ENCODE data around the gene TRPC4.

TRPC4 gene

DNA sequence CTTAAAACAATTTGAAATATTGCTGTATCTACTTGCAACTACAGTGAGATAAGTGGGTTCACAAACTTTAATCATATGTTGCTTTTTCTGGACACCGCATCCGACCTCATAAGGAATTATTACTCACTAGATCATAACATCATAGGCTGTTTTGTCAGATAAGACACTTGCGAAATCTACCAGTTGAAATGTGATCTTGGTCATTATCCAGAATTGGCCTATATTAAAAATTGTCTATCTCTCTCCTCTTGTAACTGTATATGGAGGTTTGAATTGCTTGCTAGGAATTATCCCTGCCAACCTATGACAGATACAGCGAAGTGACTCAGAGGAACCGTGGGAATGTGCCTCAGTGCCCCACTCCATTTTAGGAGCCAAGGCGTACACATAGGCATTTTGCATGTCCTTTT, 154.0 kb downstream of the TRPC4 start:
- no peak for DNase-seq

GRCh38 chr13:37709318-37709717, 160.3 kb downstream of the TRPC4 start:
- DNase-seq: no peak

DNA sequence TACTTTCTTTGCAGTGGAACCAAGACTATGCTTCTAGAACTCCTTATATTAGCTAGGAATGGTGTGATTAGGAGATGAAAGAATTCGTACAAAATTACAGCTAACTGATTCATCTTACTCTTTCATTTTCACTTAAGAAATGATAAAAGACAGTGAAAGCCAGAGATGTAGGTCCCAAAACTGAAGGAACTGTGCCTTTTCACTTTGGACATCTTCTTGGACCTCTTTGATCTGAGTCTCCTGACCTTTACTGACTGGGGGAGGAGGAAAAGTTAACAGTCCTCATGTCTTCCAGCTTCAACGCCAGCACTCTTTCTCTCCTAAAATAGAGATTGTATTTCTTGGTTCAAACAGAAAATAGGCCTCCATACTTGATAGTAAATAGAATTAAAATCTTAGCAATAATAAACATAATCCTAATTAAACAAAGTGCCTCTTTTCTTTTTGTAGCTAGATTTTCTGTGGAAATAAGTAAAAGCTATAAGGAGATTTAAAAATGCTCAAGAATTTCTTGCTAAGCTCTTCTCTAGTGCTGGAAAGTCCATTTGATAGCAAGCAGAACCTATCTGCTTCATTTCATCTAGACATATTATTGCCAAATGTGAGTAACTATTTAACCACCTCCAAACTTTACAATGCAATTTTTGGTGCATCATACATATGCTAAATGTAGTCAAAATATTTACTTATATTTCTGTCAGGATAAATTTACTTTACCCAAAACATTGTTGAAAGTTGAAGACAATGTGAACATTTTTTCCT, 161.7 kb downstream of the TRPC4 start:
- DNase-seq: no peak

GRCh38 chr13:37706041-37706440, 163.5 kb downstream of the TRPC4 start:
- no peak for DNase-seq

DNA sequence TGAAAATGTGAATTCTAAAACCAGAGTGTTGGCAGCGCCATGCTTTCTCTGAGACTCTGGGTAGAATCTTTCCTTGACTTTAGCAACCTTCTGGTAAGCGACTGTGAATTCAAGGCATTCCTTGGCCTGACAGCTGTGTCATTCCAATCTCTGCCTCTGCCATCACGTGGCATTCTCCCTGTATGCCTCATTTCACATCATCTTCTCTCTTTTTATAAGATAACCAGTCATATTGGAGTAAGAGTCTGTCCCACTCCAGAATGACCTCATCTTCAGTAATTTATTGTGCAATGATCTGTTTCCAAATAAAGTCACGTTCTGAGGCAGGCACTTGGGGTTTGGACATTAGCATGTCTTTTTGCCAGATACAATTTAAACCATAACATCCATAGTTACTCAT, 167.6 kb downstream of the TRPC4 start:
- no peak for DNase-seq

GRCh38 chr13:37701306-37701705, 168.3 kb downstream of the TRPC4 start:
- no peak for DNase-seq

DNA sequence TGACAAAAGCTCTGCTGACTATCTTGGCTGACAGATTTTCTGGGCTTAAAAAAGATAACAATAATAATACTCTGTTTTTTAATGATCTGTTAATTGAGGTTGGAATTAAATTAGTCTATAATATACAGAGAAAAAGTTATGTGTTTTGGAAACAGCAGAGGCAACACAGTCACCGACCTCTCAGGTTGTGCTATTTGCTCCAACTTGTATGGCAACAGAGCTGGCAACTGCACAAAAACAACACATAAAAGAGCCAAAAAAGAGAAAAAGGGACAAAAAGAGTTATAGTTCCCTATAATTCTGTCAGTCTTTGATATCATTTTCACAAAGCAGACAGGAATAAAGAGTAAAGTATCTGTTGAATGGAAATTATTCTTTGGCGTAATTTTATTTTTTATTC, 168.7 kb downstream of the TRPC4 start:
- no peak for DNase-seq

GRCh38 chr13:37695200-37695599, 174.4 kb downstream of the TRPC4 start:
- DNase-seq: no peak

DNA sequence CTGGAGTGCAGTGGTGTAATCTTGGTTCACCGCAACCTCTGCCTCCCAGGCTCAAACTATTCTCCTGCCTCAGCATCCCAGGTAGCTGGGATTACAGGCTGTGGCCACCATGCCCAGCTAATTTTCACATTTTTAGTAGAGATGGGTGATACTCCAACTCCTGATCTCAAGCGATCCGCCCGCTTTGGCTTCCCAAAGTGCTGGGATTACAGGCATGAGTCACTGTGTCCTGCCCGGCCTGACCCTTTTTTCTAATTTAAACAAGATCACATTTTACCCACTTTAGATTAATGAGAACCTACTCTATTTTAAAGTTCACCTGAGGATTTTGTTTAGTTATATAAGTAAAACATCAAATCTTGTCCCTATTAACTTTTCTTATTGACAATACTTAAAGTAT, 179.2 kb downstream of the TRPC4 start:
- DNase-seq: no peak

- DNase-seq: no peak
Observed at GRCh38 chr13:37686501-37686900, 183.1 kb downstream of the TRPC4 start.

DNA sequence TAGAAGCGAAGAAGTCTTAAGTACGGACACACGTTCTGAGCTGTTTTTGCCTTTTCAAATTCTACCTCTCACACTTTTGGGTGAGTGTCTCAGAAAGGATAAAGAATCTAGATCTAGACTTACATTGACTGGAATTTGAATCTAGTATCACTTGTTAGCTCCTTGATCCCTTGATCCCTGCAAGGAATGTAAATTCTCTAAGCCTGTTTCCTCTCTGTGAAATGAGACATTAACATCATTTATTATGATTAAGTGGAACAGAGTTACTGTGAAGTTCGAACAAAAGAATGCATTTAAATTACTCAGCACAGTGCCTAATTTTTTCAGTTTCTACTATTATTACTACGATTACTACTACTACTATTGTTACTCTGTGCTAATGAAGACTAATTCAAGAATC, 184.4 kb downstream of the TRPC4 start:
- no peak for DNase-seq

DNA sequence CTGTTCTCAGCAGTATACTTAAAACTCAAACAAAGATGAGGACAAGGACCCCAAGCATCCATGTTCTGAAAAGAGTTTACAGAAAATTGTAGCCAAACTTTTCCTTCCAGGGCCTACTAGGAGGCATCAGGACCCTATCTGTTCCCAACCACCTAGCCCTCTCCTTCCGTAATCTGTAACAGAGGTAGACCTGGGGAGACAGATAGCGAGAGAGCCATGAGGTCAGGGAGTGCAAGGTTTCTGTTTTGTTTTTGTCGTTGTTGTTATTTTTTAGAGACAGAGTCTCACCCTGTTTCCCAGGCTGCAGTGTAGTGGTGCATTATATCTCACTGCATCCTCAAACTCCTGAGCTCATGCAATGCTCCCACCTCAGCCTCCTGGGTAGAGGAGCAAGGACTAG, 187.1 kb downstream of the TRPC4 start:
- DNase-seq: no peak

GRCh38 chr13:37681281-37682032, 188.1 kb downstream of the TRPC4 start:
- no peak for DNase-seq

GRCh38 chr13:37680137-37680536, 189.4 kb downstream of the TRPC4 start:
- DNase-seq: no peak

DNA sequence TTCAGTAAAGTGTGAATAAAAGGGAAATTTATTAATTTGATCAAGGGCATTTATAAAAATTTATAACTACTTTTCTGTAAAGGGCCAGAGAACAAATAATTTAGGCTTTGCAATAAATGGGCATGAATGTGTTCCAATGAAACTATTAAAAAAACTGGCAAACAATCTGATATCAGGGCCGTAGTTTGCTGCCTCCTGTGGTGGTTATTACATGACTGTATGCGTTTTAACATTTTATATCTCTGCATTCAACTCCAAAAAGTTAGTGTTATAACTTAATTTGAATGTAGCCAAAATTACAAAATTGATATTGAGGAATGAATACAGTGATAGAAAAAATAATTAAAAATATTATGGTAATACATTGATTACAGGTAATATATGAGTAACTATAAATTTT, 190.5 kb downstream of the TRPC4 start:
- no peak for DNase-seq

DNA sequence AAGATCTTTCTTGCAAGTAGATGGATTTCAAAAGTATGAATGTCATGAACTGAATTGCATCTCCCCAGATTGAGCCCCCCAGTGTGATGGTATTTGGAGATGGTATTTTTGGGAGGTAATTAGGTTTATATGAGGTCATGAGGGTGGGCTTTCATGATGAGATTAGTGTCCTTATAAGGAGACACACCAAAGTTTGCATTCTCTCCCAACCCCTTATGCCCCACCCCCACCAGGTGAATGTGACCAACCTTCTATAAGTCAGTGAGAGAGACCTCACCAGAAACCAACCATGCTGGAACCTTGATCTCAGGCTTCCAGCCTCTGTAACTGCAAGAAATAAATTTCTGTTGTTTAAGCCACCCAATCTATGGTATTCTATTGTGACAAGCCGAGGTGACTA, 199.7 kb downstream of the TRPC4 start:
- DNase-seq: no peak

GRCh38 chr13:37667702-37668101, 201.9 kb downstream of the TRPC4 start:
- DNase-seq: no peak

DNA sequence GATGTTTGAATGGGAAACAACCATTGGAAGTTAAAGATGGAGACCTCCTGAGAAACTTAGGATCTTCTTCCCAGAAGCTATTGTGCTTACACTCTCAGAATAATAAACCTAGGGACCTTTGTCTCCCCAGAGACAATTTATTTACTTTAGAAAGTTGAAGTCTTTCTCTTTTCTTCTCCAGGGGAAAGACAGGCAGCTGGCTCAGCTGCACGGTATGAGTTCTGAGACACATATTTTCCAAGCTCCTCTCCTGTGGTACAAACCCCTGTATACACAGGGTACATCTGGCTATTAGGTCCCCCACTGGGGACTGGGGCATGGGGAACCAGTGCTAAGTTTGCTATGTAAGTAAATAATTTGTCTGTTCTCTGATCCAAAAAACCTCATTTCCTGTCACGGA, 203.5 kb downstream of the TRPC4 start:
- no peak for DNase-seq

DNA sequence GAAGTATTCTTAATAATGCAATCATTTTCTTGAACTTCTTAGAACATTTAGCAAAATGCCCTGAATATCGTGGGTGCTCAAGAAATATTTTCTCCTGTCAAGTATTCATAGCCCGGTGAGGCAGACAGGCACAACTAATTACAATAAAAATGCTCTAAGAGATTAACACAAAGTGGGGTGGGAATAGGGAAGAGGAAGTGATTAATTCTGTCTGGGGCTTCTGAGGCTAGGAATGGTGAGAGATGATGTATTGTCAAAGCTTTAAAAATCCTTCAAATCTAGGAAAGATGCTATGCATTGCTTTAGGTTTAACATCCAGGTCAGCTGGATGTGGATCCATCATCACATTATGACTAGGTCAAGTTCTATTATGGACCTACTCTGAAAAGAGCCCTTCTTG, 204.2 kb downstream of the TRPC4 start:
- DNase-seq: no peak

- DNase-seq: no peak
Observed at GRCh38 chr13:37663724-37664123, 205.8 kb downstream of the TRPC4 start.

DNA sequence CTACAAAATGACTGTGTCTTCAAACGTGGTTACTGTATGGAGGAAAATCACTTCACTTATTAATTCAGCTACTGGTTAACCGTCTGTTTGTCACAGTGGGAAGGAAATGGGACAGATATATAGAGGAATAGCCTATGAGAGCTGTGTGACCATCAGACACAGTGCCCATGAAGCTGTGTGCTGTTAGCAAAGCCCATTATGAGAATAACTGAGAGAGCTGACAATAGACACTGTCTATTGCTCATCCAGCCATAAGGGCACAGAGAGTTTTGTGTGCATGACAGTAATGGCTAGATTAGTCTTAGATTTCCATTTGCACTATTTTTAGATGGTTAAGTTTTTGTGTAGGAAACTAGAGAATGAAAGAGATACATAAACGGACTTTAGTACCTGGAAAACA, 206.9 kb downstream of the TRPC4 start:
- DNase-seq: no peak

DNA sequence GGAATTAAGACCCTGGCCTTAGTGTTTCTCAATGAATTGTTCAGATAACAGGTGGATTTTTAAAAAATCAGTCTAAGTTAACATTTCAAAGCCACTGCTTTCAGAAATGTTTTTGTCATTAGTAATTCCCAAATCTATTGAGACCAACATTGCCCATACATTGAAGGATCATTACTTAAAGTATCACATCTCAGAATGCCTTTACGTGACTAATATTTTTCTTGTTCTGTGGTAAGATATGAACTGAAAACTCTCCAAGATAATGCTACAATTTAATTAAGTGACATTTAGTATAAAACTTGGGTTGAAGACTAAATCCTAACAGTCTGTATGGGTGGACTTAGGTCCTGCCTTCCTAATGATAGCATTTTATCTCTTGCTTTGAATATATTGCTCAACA, 211.6 kb downstream of the TRPC4 start:
- no peak for DNase-seq

- DNase-seq: no peak
Observed at GRCh38 chr13:37657134-37657533, 212.4 kb downstream of the TRPC4 start.

DNA sequence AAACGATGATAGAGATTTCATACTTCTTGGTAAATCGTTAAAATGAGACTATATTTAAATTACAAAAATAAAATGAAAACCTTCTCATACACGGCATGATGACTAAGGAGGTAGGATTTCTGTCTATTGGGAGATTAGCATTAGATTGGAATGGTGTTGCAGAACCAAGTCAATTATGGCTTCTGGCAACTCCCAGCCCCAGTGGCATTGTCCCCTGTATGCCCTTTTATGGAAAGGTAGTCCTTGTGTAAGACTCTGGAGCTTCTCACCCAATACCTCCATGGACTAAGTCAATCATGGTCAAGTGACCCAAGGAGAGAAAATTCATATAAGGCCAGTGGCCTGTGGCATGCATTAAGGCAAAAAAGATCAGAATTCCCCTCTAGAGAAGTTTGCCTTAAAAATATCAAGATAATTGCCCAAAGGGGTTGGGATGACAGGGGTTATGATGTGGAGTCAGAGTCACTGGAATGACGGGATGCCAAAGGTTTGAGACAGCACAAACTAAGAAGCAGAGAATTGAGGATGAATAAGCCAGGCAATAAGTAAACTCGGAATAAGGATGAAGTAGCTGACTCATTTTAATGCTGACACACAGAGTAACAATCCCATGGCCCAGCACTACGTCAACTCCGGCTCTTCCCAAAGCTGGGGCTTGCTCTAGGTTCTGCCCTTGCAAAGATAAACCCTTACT, 213.2 kb downstream of the TRPC4 start:
- no peak for DNase-seq
